Activated effector memory CD4-positive, alpha-beta T cell treated with anti-CD3 and anti-CD28 coated beads, Interleukin-2, amount 50 U/mL, for 16 hours (primary cell): ENCODE measurements around the gene CFAP90.

ENCODE experiments used
- DNase-seq: peaks from one replicate; pipeline ENCODE4 v3.0.0-alpha.2; 2020

The CFAP90 gene

GRCh38 chr5:7867260-7867659, 16.3 kb upstream of the CFAP90 start:
- no peak for DNase-seq

- DNase-seq, result no peak
Measured at GRCh38 chr5:7866196-7866595, 15.3 kb upstream of the CFAP90 start.

DNA sequence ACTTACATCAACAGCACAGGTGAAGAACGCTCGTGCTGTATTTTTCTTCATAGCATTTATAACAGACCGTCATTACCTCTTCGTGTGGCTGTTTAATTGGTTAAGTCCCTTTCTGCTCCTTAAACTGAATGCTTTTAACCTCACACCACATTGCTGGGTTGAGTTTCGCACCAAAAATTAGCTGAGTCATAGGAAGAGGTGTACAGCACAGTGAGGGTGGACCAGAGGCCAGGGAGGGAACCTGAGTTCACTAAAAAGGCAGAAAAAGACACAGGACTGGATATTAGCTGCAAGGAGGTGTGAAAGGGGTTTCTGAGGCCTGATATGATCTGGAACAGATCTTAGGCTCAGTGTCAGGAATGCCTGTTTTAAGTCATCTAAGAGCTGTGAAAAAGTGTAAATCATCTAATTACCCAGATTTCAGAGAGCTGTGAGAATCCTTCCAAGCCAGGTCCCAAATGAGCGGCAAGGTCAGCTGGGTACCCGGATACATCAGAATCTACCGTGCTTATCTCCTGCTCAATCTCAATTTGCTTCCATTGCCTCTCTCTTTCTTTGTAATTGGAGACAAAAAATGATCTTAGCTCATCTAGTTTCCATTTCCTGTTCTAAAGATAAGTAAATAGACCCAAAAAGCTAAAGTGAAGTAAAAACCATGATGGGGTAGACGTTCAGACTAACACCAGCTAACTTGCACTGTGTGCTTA, 7.1 kb upstream of the CFAP90 start:
- no peak for DNase-seq

DNA sequence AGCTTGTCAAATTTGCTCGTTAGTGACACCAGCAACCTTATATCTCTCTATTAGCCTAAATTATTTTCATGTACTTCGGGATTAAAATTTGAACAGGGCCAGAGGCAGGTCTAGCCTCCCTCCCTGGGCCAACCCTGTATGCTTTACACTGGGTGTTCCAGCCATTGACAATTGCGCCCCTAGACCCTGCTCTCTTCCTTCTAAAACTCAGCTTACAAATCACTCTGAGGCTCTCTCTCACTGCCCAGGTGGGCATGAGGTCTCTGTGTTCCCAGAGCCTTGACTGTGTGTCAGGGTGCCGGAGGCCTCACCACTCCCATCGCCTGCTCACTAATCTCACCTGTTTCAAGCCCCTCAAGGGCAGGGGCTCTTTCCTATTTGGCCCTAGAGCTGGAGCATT, 6.4 kb upstream of the CFAP90 start:
- no peak for DNase-seq

- DNase-seq, result peak; percentile 68
Measured at GRCh38 chr5:7856855-7857254, 5.9 kb upstream of the CFAP90 start.

- no peak for DNase-seq
Measured at GRCh38 chr5:7855611-7856010, 4.7 kb upstream of the CFAP90 start.

- no peak for DNase-seq
Measured at GRCh38 chr5:7852988-7853387, 2.1 kb upstream of the CFAP90 start.

GRCh38 chr5:7852542-7852941, 1.6 kb upstream of the CFAP90 start:
- no peak for DNase-seq

GRCh38 chr5:7851617-7852289, 820 bp upstream of the CFAP90 start:
- DNase-seq, result no peak

GRCh38 chr5:7851240-7851592, 283 bp upstream of the CFAP90 start:
- DNase-seq, result no peak

DNA sequence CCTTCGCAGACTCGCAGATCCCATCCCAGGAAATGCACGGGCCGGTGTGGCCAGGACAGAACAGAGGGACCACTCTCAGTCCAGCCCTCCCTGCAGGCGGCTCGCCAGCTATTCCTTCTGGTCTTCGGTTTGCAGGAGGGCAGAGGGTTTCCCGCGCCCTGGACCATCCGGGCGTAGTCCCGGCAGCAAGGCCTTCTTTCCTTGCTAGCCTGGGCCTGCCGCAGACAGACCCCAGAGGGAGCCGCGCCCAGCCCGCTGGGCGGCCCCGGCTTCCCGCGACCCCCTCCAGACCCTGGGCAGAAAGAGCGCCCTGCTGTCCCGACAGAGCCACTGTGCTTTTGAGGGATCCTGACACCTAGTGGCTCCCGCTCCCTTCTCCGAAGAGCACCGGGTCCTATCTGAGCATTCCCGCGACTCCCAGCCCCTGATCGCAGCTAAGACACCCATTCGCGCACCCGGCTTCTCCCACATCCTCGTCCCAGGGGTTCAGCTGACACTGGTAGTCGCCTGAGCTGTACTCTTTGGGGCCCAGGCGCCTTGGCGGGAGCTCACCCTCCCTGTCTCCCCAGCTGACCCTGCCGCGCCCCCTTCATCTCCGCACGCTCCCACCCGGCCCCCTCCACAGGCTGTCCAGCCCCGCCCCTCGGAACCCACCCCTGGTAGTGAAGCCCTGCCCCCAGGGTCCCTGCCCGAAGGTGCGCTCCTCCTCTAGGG, 1.1 kb downstream of the CFAP90 start:
- DNase-seq, result peak; percentile 66

- DNase-seq, result no peak
Measured at GRCh38 chr5:7848296-7848695, 2.6 kb downstream of the CFAP90 start.

DNA sequence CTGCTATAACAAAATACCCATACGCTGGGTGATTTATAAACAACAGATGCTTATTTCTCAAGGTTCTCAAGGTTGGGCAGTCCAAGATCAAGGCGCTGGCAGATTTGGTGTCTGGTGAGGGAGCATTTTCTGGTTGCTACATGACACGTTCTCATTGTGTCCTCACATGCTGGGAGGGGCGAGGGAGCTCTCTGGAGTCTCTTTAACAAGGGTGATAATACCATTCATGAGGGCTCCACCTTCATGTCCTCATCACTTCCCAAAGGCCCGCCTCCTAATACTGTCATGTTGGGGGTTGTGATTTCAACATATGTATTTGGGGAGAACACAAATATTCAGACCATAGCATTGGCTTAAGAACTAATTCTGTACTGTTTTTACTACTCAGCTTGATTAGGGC, 4.6 kb downstream of the CFAP90 start:
- DNase-seq, result no peak

DNA sequence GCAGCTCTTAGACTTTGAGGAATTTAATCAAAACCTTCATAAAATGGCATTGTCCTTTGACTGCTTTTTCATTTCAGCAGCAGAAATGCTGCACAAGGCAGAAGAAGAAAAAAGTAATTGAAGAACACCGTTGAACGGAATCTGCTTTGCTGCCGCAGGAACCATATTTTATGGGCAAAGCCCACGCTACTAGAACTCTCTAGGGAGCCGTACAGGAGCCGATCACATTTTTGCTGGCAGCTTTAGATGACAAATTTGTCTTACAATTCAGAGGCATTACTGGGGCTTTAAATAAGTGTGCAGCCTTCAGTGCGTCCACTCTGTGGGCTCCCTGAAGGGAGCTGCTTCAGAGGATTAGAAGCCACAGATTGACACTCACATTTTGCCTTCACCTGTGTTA, 5.4 kb downstream of the CFAP90 start:
- DNase-seq, result no peak

DNA sequence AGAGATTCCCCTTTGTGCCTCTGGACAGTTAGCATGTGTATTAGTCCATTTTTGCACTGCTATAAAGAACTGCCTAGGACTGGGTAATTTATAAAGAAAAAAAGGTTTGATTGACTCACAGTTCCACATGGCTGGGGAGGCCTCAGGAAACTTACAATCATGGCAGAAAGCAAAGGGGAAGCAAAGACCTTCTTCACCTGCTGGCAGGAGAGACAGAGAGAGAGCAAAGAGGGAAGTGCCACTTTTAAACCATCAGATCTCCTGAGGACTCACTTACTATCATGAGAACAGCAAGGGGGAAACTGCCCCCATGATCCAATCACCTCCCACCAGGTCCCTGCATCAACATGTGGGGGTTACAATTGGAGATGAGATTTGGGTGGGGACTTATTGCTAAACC, 6.0 kb downstream of the CFAP90 start:
- DNase-seq, result no peak

DNA sequence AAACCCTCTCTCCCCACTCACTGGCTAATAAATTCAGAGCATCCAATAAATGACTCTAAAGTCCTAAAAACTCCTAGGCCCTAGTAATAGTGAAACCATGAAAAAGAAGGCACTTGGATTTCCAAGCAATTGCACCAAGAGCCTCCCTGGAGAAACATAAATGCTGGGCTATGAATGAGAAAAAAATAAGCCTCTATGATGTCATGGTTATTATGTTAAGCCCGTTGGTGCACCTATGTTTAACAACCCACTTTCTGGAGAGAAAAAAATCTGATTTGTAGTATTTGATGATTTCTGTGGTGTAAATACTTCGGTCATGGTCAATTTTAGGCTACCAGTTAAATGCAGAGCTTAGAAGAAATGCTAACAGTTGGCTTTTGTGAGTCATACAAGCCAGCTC, 8.4 kb downstream of the CFAP90 start:
- no peak for DNase-seq

- no peak for DNase-seq
Measured at GRCh38 chr5:7837403-7837802, 13.5 kb downstream of the CFAP90 start.

DNA sequence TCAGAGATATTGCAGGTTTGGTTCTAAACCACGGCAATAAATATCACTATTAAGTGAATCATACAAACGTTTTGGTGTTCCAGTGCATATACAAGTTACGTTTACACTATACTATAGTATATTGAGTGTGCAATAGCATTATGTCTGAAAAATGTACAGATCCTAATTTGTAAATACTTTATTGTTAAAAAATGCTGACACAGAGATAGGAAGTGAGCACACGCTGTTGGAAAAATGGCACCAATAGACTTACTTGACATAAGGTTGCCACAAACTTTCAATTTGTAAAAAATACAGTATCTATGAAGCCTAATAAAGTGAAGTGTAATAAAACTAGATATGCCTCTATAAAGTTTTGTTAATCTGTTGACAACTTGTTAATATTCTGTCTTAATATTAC, 16.0 kb downstream of the CFAP90 start:
- DNase-seq, result no peak

GRCh38 chr5:7828269-7828668, 22.7 kb downstream of the CFAP90 start:
- DNase-seq, result no peak

GRCh38 chr5:7827610-7828009, 23.3 kb downstream of the CFAP90 start:
- DNase-seq, result no peak

- no peak for DNase-seq
Measured at GRCh38 chr5:7825630-7826029, 25.3 kb downstream of the CFAP90 start.

DNA sequence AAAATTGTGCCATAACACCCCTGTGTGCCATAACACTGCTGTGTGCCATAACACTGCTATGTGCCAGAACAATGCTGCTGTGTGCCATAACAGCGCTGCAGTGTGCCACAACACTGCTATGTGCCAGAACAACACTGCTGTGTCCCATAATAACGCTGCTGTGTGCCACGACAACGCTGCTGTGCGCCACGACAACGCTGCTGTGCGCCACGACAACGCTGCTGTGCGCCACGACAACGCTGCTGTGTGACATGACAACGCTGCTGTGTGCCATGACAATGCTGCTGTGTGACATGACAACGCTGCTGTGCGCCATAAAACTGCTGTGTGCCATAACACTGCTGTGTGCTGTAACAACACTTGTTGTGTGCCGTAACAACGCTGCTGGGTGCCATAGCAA, 25.9 kb downstream of the CFAP90 start:
- no peak for DNase-seq

DNA sequence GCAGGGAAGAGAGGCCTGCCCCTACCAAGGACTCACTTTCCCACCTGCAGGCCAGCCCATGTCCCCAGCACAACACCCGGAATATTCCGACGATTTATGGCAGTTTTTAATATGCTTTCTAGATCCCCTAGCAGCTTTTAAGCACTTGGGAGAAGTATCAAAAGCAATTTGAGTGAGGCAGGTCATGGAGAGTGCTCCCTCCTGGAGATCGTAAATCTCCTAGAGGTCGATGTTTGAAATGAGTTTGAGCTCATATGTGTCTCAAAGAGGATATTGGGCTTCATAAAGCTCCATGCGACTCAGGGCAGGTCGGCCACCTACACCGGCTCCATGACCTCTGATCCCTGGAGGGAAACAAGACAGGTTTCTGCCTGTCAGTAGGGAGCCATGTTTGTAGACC, 27.3 kb downstream of the CFAP90 start:
- no peak for DNase-seq

GRCh38 chr5:7822449-7822848, 28.5 kb downstream of the CFAP90 start:
- DNase-seq, result no peak

- DNase-seq, result no peak
Measured at GRCh38 chr5:7816535-7816901, 34.4 kb downstream of the CFAP90 start.
